ENCODE measurements around the gene LEPR. TPM values are rescaled to one million over a fixed set of nuclear protein-coding genes. Genes with fewer than 3 reads are reported as not detected.

The LEPR gene
- total RNA-seq, 1 experiment from 2014 or later: 5.3 TPM

DNA sequence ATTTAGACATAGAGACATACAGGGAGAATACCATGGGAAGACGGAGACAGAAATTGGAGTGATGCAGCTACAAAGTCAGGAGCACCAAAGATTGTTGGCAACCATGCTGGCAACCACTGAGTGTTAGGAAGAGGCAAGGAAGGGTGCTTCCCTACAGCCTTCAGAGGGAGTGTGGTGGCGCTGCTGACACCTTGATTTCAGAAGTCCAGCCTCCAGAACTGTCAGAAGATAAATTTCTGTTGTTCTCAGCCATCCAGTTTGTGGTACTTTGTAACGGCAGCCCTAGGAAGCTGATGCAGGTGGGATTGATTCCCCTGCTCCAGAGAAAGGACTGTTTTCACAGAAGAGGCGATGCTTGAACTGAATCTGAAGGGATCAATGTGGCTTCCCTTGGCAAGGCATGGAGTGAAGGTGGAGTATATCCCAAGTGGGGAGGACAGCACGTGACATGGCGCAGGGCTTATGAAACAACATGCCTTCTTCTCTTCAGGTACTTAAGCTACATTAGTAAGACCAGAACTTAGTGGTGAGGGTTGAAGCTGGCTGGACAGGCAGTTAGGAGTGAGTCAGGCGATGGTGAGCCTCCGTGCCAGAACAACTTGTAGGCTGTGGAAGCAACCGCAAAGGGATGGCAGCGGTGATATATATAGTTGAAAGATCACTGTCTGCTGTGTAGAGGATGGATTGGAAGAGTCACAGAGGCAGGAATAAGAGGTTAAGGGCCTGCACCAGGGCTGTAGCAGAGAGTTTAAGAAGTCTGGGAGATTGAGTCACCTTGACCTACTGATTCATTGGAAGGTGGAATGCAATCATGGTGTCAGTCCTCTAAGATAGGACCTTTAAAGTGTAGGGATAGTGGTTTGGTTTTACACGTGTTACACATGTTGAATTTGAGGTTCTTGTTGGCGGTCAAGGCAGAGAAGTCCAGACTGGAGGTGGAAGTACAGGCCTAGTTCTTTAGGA lies 2.1 kb downstream of the LEPR start:
- TF ChIP-seq, protein P1, sequence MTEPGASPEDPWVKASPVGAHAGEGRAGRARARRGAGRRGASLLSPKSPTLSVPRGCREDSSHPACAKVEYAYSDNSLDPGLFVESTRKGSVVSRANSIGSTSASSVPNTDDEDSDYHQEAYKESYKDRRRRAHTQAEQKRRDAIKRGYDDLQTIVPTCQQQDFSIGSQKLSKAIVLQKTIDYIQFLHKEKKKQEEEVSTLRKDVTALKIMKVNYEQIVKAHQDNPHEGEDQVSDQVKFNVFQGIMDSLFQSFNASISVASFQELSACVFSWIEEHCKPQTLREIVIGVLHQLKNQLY (CRISPR knock-in tag; IDR thresholded peaks at IDR 0.05): no peak
- TF ChIP-seq ZNF219 (CRISPR knock-in tag; IDR thresholded peaks at IDR 0.05; ENCODE audit: borderline replicate concordance): no peak
- no peak for TF ChIP-seq ETV6 (CRISPR knock-in tag; IDR thresholded peaks at IDR 0.05)
- no peak for TF ChIP-seq ZNF138 (CRISPR knock-in tag; conservative IDR thresholded peaks at IDR 0.05)
- TF ChIP-seq, protein P2, sequence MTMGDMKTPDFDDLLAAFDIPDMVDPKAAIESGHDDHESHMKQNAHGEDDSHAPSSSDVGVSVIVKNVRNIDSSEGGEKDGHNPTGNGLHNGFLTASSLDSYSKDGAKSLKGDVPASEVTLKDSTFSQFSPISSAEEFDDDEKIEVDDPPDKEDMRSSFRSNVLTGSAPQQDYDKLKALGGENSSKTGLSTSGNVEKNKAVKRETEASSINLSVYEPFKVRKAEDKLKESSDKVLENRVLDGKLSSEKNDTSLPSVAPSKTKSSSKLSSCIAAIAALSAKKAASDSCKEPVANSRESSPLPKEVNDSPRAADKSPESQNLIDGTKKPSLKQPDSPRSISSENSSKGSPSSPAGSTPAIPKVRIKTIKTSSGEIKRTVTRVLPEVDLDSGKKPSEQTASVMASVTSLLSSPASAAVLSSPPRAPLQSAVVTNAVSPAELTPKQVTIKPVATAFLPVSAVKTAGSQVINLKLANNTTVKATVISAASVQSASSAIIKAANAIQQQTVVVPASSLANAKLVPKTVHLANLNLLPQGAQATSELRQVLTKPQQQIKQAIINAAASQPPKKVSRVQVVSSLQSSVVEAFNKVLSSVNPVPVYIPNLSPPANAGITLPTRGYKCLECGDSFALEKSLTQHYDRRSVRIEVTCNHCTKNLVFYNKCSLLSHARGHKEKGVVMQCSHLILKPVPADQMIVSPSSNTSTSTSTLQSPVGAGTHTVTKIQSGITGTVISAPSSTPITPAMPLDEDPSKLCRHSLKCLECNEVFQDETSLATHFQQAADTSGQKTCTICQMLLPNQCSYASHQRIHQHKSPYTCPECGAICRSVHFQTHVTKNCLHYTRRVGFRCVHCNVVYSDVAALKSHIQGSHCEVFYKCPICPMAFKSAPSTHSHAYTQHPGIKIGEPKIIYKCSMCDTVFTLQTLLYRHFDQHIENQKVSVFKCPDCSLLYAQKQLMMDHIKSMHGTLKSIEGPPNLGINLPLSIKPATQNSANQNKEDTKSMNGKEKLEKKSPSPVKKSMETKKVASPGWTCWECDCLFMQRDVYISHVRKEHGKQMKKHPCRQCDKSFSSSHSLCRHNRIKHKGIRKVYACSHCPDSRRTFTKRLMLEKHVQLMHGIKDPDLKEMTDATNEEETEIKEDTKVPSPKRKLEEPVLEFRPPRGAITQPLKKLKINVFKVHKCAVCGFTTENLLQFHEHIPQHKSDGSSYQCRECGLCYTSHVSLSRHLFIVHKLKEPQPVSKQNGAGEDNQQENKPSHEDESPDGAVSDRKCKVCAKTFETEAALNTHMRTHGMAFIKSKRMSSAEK (CRISPR knock-in tag; IDR thresholded peaks at IDR 0.05; ENCODE audit: borderline replicate concordance): no peak
- TF ChIP-seq ZNF263 (CRISPR knock-in tag; IDR thresholded peaks at IDR 0.05; ENCODE audit: low read depth): no peak
- no peak for TF ChIP-seq JUN (CRISPR knock-in tag; IDR thresholded peaks at IDR 0.05)
- TF ChIP-seq NFATC4 (CRISPR knock-in tag; IDR thresholded peaks at IDR 0.05): no peak
- TF ChIP-seq, protein P3, sequence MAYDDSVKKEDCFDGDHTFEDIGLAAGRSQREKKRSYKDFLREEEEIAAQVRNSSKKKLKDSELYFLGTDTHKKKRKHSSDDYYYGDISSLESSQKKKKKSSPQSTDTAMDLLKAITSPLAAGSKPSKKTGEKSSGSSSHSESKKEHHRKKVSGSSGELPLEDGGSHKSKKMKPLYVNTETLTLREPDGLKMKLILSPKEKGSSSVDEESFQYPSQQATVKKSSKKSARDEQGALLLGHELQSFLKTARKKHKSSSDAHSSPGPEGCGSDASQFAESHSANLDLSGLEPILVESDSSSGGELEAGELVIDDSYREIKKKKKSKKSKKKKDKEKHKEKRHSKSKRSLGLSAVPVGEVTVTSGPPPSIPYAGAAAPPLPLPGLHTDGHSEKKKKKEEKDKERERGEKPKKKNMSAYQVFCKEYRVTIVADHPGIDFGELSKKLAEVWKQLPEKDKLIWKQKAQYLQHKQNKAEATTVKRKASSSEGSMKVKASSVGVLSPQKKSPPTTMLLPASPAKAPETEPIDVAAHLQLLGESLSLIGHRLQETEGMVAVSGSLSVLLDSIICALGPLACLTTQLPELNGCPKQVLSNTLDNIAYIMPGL (CRISPR knock-in tag; IDR thresholded peaks at IDR 0.05): no peak
- TF ChIP-seq NR1H2 (CRISPR knock-in tag; IDR thresholded peaks at IDR 0.05): no peak
- no peak for TF ChIP-seq IRF2 (CRISPR knock-in tag; IDR thresholded peaks at IDR 0.05; ENCODE audit: borderline replicate concordance, low read depth)
- Mint-ChIP-seq H3K27ac (no peak overlapping the region), H3K4me3 (no peak overlapping the region), H3K27me3 (ENCODE audit: low read depth) (no peaks in the 10 kb centered on the region), H3K36me3 (peaks cover 14% of the 10 kb centered on the region), H3K4me1 (peaks cover 45% of the 10 kb centered on the region), H3K9me3 (peaks cover 7% of the 10 kb centered on the region)
- ChIA-PET POLR2A (interaction anchor here (0.6 kb wide), 1 partner anchor 337 kb away, joined by 4 read pairs; no protein-coding TSS in a partner anchor), CTCF (interaction anchor here (0.9 to 1.0 kb wide), 2 partner anchors 37 to 187 kb away, joined by 4 read pairs; no protein-coding TSS in a partner anchor)
- ATAC-seq (no peak), DNase-seq (ENCODE audit: low spot score) (no peak)

DNA sequence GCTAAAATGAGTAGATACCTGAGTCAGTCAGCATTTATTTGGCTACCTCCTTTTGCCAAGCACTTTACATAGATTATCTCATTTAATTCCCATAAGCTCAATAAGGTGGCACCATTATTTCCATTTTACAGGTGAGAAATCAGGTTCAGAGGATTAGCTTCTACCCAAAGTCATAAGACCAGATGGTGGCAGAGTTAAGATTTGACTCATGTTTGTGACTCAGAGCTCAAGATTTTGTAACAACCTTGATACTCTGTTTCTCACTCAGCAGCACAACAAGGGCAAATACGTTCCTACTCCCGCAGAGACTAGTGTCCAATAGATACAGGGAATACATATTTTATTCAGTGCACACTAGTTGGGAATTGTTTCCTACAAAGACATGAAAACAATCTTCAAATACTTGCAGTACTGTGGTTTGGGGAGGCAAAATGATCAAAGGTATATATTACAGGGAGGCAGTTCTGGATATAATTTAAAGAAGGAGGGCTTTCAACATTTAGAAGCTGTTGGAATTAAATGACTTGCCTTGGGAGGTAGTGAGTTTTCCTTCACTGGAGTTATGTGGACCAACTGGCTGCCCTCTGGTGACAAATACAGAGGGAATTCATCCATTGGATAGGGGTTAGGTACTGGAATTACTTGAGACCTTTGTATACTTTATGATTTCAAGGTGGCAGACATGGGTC lies 3.6 kb downstream of the LEPR start:
- POLR2A ChIA-PET: no interaction called here
- DNase-seq (ENCODE audit: low spot score) (no peak), ATAC-seq (no peak)
- TF ChIP-seq RORB (CRISPR knock-in tag; IDR thresholded peaks at IDR 0.05) (no peak), JUN (CRISPR knock-in tag; IDR thresholded peaks at IDR 0.05) (no peak), ZNF138 (CRISPR knock-in tag; conservative IDR thresholded peaks at IDR 0.05) (no peak)
- TF ChIP-seq, protein P4, sequence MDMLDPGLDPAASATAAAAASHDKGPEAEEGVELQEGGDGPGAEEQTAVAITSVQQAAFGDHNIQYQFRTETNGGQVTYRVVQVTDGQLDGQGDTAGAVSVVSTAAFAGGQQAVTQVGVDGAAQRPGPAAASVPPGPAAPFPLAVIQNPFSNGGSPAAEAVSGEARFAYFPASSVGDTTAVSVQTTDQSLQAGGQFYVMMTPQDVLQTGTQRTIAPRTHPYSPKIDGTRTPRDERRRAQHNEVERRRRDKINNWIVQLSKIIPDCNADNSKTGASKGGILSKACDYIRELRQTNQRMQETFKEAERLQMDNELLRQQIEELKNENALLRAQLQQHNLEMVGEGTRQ (CRISPR knock-in tag; IDR thresholded peaks at IDR 0.05): no peak
- TF ChIP-seq, protein P5, sequence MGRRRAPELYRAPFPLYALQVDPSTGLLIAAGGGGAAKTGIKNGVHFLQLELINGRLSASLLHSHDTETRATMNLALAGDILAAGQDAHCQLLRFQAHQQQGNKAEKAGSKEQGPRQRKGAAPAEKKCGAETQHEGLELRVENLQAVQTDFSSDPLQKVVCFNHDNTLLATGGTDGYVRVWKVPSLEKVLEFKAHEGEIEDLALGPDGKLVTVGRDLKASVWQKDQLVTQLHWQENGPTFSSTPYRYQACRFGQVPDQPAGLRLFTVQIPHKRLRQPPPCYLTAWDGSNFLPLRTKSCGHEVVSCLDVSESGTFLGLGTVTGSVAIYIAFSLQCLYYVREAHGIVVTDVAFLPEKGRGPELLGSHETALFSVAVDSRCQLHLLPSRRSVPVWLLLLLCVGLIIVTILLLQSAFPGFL (CRISPR knock-in tag; IDR thresholded peaks at IDR 0.05; ENCODE audit: borderline replicate concordance): no peak
- TF ChIP-seq, protein P6, sequence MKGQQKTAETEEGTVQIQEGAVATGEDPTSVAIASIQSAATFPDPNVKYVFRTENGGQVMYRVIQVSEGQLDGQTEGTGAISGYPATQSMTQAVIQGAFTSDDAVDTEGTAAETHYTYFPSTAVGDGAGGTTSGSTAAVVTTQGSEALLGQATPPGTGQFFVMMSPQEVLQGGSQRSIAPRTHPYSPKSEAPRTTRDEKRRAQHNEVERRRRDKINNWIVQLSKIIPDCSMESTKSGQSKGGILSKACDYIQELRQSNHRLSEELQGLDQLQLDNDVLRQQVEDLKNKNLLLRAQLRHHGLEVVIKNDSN (CRISPR knock-in tag; IDR thresholded peaks at IDR 0.05): no peak
- no peak overlapping the region for H3K27ac Mint-ChIP-seq
- H3K4me1 Mint-ChIP-seq: peaks cover 32% of the 10 kb centered on the region
- no peaks in the 10 kb centered on the region for H3K27me3 Mint-ChIP-seq (ENCODE audit: low read depth)
- no peaks in the 10 kb centered on the region for H3K9me3 Mint-ChIP-seq
- CTCF ChIA-PET: interaction anchor here (0.6 to 1.1 kb wide), 2 partner anchors 35 to 237 kb away, joined by 3 to 6 read pairs; no protein-coding TSS in a partner anchor
- no peak overlapping the region for H3K4me3 Mint-ChIP-seq
- peaks cover 14% of the 10 kb centered on the region for H3K36me3 Mint-ChIP-seq

All from WTC11 (cell line).